Lower lobe of right lung (tissue), 2 donors: ENCODE results near the gene SESN1. TPM values are rescaled to one million over a fixed set of nuclear protein-coding genes. Genes with fewer than 3 reads are reported as not detected.

Experiments used
- ATAC-seq, 2 donors: fragments of 200-7000 bp; cut with Tn5 transposase; one replicate each; pipeline ENCODE4 v1.9.1; 2020 to 2022; ENCODE audit warnings: mild to moderate bottlenecking in 2 of 2, moderate library complexity in 2 of 2
- DNase-seq: peaks from one replicate; pipeline ENCODE4 v3.0.0-alpha.2; 2020
- H3K27ac ChIP-seq: fragments of 200-600 bp; one replicate; pipeline ENCODE4 v1.8.0; 2022
- H3K27me3 ChIP-seq: fragments of 200-600 bp; one replicate; pipeline ENCODE4 v1.8.0; 2022; ENCODE audit warnings: low read depth
- H3K36me3 ChIP-seq: fragments of 200-600 bp; one replicate; pipeline ENCODE4 v1.8.0; 2022; ENCODE audit warnings: mild to moderate bottlenecking
- H3K4me1 ChIP-seq: fragments of 200-600 bp; one replicate; pipeline ENCODE4 v1.8.0; 2022
- H3K4me3 ChIP-seq: fragments of 200-600 bp; one replicate; pipeline ENCODE4 v1.8.0; 2022; ENCODE audit warnings: mild to moderate bottlenecking
- H3K9me3 ChIP-seq: fragments of 200-600 bp; one replicate; pipeline ENCODE4 v1.8.0; 2022
- intact Hi-C: fragments of 100-400 bp; cut with DNase I; formaldehyde crosslinking; loops from one replicate; pipeline ENCODE4 v1.11.0; 2022
- total RNA-seq: library from RNA; stranded (reverse); fragmentation: NEBNext Ultra II Directional; extraction: Animal tissue kit (Norgen Biotek cat#: 25700); gene quantifications from one replicate; pipeline ENCODE4 v1.2.1, GENCODE V29; 2021
- TF ChIP-seq, protein P1 (sequence below): fragments of 200-600 bp; IDR thresholded peaks from one replicate; pipeline ENCODE4 v1.8.0; 2022; ENCODE audit warnings: antibody characterized with exemption, mild to moderate bottlenecking
- donor health status: DM: no; HTN: yes; CAD: no; lungs with severe emphysema.

Gene SESN1
- total RNA-seq, 1 donor from 2014 or later: 37.9 TPM

GRCh38 chr6:109006818-109007217, 87.8 kb downstream of the SESN1 start:
- intact Hi-C loops: no loop called here
- Histone ChIP-seq H3K27ac (no peak overlapping the region), H3K9me3 (no peaks in the 10 kb centered on the region), H3K27me3 (no peaks in the 10 kb centered on the region), H3K4me3 (peak overlapping the region; percentile 87), H3K36me3 (no peaks in the 10 kb centered on the region), H3K4me1 (peaks cover 58% of the 10 kb centered on the region)
- ATAC-seq: no peak
- DNase-seq: no peak
- TF ChIP-seq, protein P1, sequence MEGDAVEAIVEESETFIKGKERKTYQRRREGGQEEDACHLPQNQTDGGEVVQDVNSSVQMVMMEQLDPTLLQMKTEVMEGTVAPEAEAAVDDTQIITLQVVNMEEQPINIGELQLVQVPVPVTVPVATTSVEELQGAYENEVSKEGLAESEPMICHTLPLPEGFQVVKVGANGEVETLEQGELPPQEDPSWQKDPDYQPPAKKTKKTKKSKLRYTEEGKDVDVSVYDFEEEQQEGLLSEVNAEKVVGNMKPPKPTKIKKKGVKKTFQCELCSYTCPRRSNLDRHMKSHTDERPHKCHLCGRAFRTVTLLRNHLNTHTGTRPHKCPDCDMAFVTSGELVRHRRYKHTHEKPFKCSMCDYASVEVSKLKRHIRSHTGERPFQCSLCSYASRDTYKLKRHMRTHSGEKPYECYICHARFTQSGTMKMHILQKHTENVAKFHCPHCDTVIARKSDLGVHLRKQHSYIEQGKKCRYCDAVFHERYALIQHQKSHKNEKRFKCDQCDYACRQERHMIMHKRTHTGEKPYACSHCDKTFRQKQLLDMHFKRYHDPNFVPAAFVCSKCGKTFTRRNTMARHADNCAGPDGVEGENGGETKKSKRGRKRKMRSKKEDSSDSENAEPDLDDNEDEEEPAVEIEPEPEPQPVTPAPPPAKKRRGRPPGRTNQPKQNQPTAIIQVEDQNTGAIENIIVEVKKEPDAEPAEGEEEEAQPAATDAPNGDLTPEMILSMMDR: no peak

DNA sequence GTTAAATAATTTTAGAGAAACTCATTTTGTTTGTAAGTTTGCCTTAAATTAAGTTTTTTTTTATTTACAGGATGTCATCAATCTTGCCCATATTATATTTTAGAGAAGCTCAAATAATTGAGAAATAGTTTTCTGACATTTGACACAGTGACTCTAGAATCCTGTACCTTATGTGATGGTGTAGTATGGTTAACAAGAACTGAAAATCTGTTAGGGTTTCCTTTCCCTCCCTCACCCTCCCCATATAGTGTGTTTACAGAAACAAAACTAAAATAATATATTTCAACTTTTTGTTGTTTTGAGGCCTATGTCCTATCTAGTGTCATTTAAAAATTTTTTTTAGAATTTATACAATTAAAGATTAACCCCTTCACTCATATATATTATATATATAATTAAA, 91.8 kb downstream of the SESN1 start:
- H3K36me3 ChIP-seq: peaks cover 32% of the 10 kb centered on the region
- ATAC-seq (no peak), DNase-seq (no peak)
- peak overlapping the region; percentile 27 for H3K27ac ChIP-seq
- intact Hi-C loops: no loop called here
- no peaks in the 10 kb centered on the region for H3K9me3 ChIP-seq
- H3K27me3 ChIP-seq: no peaks in the 10 kb centered on the region
- TF ChIP-seq, protein P1: no peak
- peaks cover 49% of the 10 kb centered on the region for H3K4me1 ChIP-seq
- no peak overlapping the region for H3K4me3 ChIP-seq

DNA sequence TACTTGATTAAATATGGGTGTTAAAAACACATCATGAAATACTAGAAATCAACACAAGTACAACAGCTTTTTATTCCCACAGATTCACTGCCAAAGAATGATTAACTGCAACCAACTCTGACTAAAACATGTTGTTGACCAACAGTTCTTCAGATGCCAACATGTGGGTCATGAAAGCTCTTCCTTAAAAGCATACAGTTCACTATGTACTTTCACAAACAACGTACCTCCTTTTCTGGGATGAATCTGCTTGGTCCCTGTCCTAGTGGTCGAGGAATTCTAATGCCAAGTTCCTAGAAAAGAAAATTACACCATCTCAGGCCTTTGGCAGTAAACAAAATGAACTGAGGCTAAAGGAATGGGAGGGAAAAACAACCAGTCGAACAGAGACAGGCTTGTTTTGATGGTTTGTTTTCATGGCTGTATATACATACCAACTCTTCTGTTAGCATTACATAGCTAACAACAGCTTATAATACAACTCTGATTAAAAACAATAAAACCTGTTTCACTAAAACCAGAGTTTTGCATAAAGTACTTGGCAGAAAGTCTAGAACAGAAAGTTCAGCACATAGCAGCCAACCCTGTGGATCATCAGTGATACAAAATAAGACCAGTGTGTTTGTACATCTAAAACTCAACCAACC, 92.5 kb downstream of the SESN1 start:
- H3K9me3 ChIP-seq: no peaks in the 10 kb centered on the region
- intact Hi-C loops: no loop called here
- peak; percentile 68 to 81 for ATAC-seq
- H3K4me3 ChIP-seq: no peak overlapping the region
- H3K27ac ChIP-seq: peak overlapping the region; percentile 27
- TF ChIP-seq, protein P1: no peak
- peaks cover 39% of the 10 kb centered on the region for H3K36me3 ChIP-seq
- H3K27me3 ChIP-seq: no peaks in the 10 kb centered on the region
- DNase-seq: no peak
- H3K4me1 ChIP-seq: peaks cover 42% of the 10 kb centered on the region

GRCh38 chr6:109001291-109001894, 93.3 kb downstream of the SESN1 start:
- intact Hi-C loops: no loop called here
- H3K36me3 ChIP-seq: peaks cover 47% of the 10 kb centered on the region
- H3K4me3 ChIP-seq: no peak overlapping the region
- no peak overlapping the region for H3K27ac ChIP-seq
- TF ChIP-seq, protein P1: no peak
- H3K4me1 ChIP-seq: peaks cover 37% of the 10 kb centered on the region
- H3K9me3 ChIP-seq: no peaks in the 10 kb centered on the region
- DNase-seq: no peak
- no peak for ATAC-seq
- H3K27me3 ChIP-seq: no peaks in the 10 kb centered on the region

- Histone ChIP-seq H3K27ac (no peak overlapping the region), H3K4me1 (peaks cover 34% of the 10 kb centered on the region), H3K27me3 (no peaks in the 10 kb centered on the region), H3K4me3 (no peak overlapping the region), H3K36me3 (peaks cover 58% of the 10 kb centered on the region), H3K9me3 (no peaks in the 10 kb centered on the region)
- DNase-seq (no peak), ATAC-seq (no peak)
- intact Hi-C loops: no loop called here
- TF ChIP-seq, protein P1: no peak
Measured at GRCh38 chr6:109000289-109000688, 94.4 kb downstream of the SESN1 start.
